Measurements from ENCODE around the gene OR51F2.
"Not testable (repeated sequence)": the region's sequence is repeated elsewhere in the genome, so short reads cannot be mapped to it uniquely, and the experiment has no call there.

OR51F2 gene, protein sequence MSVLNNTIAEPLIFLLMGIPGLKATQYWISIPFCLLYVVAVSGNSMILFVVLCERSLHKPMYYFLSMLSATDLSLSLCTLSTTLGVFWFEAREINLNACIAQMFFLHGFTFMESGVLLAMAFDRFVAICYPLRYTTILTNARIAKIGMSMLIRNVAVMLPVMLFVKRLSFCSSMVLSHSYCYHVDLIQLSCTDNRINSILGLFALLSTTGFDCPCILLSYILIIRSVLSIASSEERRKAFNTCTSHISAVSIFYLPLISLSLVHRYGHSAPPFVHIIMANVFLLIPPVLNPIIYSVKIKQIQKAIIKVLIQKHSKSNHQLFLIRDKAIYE

DNA sequence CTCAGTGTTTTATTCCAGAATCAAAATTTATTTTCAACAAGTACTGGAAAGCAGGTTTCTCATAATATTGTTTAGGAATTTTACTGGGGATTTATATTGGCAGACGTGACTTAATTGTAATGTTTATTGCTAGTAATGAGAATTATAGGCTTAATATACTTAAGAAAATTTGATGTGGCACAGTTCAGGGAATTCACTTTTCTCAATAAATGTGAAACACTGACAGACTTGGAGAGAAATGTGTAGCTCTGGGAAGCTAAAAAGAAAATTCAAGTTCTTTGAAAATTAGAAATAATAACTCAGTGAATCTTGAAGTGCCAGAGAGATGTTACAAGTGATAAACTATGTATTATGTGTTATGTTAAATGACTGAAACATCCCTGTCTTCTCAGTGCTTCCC lies at the start of gene OR51F2:
Gene OR51F2 (plus strand): TSS at position 301 of the 400 bp plus-strand sequence. CDS start 101 bp downstream, outside the sequence.
- DNase-seq (ENCODE audit: low read depth, low spot score) = no peak

DNA sequence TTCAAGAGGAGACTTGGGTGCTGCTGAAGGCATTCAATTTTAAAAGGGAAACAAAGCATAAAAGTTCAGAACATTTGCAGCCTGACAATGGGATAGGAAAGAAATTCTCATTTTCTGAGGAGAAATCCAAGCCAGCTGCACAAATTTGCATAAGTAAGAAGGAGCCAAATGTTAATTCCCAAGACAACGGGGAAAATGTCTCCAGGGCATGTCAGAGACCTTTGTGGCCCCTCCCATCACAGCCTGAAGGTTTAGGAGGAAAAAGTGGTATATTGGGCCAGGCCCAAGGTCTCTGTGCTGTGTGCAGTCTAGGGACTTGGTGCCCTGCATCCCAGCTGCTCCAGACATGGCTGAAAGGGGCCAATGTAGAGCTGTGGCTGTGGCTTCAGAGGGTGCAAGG lies 38.7 kb upstream of the OR51F2 start:
- no peak for DNase-seq (ENCODE audit: low read depth, low spot score)

DNA sequence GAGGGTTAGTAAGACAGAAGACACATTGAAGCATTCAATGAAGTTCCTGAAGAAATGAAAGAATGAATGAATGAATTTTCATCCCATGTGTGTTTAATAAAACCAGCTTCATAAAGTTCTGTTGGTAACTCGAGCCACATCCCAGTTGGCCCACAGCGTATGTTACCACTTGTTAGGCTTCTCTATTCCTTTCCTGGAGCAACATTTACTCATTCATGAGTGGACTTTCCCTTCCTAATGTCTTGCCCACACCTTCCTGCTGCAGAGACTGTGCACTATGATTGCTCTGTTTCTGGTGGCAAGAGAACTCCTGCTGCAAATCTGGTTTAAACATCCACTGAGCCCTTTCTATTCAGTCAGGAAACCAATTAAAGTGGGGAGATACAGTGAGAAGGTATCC lies 23.9 kb upstream of the OR51F2 start:
- no peak for DNase-seq (ENCODE audit: low read depth, low spot score)

DNA sequence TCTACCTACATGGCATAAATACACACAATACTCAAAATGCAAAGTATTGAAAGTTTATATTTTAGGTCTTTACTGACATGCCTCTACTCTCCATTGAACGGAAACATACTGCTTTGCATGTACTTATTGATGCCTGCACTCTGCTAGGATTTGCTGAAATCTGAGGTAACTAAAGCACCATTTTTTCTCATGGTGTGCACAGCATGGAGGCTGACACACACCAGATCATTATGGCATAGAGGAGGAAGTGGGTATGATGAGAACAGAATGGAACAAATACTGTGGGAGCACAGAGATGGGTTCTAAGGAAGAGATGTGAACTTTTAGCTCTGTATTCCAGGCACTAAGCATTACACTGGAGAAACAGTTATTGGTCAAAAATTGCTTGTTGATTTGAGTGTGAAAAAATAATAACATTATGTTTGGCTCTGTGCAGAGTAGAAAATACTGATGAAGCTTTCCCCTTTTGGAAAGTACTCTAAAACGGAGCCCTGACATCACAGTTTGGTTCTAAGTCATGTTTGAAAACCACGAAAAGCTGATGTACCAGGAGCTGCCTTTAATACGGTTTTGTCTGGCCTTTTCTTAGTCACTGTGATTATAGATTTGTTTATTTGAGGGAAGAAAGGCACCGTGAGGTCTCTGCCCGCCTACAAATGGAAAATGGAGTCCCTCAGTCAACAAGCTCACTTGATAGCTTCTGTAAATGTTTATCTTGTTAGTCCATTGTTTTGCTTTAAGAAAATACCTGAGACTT lies 22.5 kb upstream of the OR51F2 start:
- DNase-seq (ENCODE audit: low read depth, low spot score) = no peak

DNA sequence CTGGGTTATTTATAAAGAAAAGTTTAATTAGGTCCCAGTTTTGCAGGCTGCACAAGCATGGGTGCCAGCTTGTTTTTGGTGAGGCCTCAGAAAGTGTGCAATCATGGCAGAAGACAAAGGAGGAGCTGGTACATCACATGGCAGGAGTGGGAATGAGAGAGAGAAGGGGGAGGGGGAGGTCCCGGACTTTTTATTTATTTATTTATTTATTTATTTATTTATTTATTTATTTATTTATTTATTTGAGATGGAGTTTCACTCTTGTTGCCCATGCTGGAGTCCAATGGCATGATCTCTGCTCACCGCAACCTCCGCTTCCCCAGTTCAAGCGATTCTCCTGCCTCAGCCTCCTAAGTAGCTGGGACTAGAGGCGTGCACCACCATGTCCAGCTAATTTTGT lies 19.8 kb upstream of the OR51F2 start:
- not testable (repeated sequence) for DNase-seq (ENCODE audit: low read depth, low spot score)

DNA sequence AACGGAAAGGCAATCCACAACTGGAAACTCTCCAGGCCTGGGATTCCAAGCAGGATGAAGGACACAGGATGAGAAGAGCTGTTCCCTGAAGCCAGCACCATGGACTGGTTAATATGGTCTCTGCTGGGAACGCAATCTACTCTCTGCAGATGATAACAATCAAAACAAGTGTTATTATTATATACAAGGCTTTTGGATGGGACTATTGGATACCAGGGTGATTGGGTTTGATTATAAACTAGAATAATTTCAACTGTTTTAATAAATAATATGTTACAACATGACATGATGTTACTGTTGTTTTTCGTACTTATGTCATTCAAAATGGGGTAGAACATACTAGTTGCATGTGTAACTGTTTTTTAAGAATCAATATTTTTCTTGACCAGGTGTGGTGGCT lies 16.8 kb upstream of the OR51F2 start, which contains the start of gene OR52R1:
Gene OR52R1 (minus strand): TSS at position 101 of the 400 bp plus-strand sequence. CDS start 0 bp downstream, at position 101.
- DNase-seq (ENCODE audit: low read depth, low spot score) = no peak

DNA sequence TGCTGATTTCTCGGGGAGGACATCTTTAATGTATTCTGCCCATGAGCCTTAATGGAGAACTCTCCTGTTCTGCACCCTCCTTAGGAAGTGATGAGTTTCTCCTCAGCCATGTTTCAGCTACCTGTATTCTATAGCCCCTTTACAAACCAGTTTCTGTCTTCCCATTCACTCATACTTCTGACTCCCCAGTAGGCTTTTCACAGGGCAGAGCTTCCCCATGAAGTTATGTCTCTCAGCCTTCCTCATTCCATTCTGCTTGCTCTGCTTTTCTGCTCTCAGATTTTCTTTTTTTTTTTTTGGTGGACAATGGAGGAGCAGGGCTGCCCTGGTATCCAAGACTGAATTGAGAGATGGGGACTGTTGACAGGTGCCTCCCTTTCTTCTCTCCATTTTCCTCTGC lies 12.6 kb upstream of the OR51F2 start:
- DNase-seq (ENCODE audit: low read depth, low spot score) = no peak

DNA sequence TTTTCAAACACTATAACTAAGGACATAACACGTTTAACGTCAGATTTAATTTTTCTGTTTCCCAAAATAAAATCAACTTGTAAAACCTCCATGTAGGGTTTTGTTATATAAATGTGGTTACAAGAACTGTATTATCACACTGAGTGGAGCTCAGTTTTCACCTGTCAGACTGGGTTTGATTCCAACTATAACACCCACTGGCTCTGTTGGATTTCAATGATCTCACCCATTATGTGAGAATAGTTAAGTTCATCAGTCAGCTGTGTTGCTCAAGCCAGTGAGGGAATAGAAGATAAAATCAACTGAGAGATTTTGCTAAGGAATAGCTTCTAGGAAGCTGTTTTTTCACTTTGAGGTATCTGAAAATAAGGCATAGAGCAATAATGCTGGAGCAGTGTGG lies 11.9 kb upstream of the OR51F2 start:
- DNase-seq (ENCODE audit: low read depth, low spot score) = no peak

DNA sequence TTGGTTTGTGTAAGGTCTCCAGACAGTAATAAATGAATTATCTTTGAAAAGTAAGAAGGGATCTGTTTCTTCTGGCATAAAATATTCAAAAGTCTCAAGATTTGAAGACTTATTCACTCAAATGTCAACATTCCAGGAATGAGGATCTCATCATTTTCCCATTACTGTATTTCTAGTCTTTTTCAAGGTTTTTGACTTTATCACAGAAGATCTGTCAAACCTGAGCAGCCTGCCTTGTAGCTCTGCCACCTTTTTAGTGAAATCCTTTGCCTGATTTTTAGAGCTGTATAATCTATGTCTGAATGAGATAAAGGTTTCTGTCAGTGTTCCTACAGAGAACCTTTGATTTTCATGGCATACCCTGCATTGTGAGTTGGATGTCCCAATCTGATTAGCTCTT lies 4.0 kb downstream of the OR51F2 start:
- DNase-seq (ENCODE audit: low read depth, low spot score) = no peak

DNA sequence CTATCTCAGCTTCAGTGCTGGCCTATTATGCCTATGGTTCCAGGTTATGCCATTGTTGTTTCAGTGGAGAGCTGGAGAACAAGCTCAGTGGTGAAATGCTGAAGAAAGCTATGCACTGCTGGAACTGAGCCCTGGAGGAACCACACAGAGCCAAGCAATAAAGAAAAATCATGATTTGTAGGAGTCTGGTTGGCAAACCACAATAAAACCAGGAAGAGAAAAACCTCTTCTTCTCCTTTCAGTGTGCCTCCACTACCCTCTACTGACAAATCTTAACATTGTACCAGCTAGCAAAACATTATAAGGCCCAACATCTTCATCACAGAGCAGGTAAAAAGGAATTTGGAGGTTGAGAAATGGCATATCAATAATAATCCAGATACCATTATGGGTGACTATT lies 5.3 kb downstream of the OR51F2 start:
- DNase-seq (ENCODE audit: low read depth, low spot score) = no peak

DNA sequence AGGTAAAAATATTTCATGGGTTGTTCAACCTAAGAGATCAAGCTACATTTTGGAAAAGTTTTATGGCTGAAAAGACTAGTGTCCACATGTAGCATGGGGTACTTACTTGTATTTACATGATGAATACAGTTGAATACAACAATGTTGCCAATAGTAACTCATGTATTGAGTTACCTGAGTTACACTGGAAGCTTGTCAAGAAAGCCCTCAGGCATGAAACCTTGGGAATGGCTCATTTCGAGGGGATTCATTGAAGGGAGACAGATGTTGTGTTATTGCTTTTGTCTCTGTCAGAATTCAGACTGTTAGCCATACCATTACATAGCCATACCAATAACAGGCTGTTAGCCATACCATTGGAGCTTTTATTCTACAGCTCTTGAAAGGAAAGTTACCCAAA lies 9.2 kb downstream of the OR51F2 start:
- DNase-seq (ENCODE audit: low read depth, low spot score) = no peak

DNA sequence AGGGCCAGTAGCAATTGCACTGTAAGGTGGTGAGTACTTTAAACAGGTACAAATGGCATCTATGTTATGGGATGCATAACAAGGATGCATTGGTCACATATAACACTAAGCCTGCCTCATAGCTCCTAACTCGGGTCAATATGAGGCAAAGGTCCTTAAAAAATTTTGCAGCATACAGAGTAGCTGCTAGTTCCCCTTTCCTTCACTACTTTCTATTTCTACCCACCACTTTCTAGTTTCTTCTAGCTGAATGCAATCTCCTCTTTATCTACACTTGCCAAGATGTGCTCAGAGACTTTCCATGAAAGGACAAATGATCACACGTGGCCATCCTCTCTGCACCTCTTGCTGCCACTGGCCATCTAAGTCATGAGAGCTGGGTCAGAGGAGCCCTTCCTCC lies 9.8 kb downstream of the OR51F2 start:
- DNase-seq (ENCODE audit: low read depth, low spot score) = no peak

DNA sequence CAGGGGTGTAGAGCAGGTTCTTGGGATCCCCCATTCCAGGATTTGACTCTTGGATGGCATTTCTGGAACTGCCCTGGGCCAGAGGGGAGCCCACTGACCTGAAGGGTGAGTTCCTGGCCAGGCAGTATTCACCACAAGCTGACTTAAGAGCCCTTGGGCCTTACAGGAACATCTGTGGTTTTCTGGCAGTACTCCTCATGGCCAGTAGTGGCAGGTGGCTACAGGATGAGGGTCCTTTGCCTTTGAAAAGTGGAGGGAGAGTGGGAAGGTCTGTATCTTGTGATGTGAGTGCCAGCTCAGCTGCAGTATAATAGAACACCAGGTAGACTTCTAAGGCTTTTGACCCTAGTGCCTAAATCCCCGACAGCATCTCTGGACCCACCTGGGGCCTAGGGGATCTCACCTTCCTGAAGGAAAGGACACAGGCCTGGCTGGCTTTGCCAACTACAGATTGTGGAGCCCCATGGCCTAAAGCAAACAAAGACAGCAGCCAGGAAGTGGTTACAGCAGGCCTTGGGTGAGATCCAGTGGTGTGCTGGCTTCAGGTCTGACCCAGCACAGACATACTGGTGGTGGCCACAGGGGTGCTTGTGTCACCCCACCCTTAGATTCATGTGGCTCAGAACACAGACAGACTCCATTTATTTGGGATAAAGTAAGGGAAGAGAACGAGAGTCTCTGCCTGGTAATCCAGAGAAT lies 18.9 kb downstream of the OR51F2 start:
- DNase-seq (ENCODE audit: low read depth, low spot score) = no peak

DNA sequence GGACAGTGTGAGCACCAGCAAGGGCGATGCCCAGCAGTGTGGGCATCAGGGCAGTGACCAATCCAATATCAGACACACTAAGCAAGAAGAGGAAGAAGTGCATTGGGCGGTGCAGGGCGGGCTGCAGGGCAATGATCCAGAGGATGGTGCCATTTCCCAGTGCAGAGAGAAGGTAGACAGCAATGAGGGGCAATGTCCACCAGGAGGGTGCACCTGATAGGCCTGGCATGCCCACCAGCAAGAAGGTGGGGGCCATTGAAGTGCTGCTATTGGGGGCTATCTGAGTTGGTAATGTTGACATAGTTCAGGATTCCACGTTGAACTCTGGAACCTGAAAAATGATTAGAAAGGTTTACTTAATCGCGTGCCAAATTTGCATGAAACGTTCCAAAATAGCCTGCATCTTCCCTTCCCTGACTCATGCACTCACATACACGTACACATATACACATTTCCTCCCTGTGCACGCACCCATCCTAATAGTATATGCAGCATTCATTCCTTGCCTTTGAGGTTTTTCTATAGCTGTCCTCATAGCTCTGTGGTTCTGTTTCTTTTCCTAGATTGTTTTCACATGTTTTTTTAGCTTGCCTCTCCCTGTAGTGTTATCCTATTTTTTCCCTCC lies 27.9 kb downstream of the OR51F2 start, which contains the start of gene OR51S1:
Gene OR51S1 (minus strand): TSS at position 301 of the 625 bp plus-strand sequence. CDS start 0 bp downstream, at position 301.
- no peak for DNase-seq (ENCODE audit: low read depth, low spot score)

DNA sequence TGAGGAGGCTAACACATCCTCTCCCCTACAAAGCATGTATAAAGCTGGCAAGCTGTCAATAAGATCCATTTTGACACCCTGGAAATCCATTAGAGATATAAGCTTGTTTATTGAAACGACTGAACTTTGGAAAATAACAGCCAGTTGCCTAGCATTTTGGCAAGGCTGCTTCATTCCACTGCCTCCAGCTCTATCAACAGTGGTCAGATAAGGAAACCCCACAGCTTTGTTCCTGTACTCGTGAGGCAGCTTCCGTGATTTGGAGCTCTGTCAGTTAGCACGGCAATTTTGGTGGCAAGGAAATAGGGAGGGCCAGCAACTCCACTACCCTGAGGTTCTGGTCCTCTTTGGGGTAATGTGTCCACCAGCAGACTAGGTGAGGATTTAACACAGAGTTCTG lies 29.9 kb downstream of the OR51F2 start:
- no peak for DNase-seq (ENCODE audit: low read depth, low spot score)

DNA sequence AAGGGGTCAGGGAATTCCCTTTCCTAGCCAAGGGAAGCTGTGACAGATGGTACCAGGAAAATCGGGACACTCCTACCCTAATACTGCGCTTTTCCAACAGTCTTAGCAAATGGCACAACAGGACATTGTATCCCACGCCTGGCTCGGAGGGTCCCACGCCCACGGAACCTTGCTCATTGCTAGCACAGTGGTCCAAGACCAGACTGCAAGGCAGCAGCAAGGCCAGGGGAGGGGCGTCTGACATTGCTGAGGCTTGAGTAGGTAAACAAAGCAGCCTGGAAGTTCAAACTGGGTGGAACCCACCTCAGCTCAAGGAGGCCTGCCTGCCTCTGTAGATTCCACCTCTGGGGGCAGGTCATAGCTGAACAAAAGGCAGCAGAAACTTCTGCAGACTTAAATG lies 33.2 kb downstream of the OR51F2 start:
- DNase-seq (ENCODE audit: low read depth, low spot score) = not testable (repeated sequence)

DNA sequence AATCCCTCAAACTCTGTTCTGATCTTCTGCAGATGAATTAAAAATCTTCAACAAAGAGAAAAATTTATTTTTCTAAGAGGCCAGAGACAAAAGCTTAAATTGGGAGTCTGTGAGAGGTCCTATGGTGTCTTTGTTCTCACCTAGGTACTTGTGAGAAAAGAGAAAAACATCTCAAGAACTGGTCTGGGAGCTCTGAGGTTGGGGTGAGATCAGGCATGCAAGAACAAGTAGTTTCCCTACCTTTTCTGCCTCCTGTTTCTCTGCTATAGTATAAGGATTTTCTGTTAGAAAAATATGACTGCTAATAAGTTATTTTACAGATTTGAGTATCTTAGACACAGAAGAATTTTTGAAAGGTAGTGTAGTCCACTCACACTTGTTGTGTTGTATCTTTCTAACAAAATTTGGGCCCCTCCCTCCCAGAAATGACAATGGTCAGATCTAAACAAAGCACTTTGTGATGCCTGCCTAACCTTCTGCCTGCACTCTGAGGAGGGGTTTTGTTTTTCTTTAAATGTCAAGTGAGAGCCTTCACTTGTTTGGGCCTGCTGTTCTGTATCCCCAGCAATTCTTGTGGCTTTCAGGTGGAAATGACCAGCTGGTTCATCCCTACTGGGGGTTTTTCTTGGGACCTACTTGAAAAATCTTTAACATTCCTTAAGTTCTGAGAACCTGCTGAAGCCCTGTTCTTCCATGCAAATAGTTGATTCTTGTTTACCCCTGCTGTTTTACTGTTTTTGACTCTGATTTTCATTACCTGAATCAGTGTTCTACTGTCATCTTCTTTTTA lies 41.5 kb downstream of the OR51F2 start:
- DNase-seq (ENCODE audit: low read depth, low spot score) = no peak

DNA sequence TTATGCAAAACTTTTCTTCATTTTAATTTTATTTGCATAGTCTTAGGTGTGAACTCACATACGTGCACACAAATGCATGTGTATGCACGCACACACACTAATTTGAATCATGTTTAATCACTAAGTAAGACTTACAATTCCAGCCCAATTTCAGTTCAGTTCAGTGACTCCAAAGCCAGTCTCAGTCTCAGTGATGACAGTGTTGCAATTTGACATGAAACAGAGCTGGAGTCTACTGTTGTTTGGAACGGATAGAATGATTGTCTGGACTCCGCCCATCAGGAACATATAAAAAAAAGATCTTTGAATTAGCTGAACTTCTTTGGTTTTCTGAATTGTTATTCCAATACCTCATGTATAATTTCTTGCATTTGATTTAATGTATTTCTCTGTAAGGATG lies 42.8 kb downstream of the OR51F2 start:
- no peak for DNase-seq (ENCODE audit: low read depth, low spot score)

DNA sequence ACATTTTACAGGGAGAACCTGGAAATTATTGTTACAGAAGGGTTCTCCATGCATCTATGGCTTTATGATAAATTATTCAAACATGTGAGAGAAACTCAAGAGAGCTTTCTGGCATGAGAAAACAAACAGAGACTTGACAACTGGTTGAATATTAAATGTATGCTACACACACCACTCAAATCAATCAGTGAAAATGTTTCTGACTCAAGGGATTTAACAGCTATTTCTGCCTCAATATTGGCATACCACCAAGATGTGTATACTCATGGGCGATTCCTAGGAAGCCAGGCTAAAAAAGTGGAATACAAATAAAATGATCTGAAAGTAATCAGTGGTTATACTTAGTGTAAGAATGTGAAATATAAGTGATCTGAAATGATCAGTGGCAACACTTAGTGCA lies 44.7 kb downstream of the OR51F2 start:
- no peak for DNase-seq (ENCODE audit: low read depth, low spot score)

Data from smooth muscle cell of the brain vasculature (primary cell).